IPS DF 6.9 (cell line): ENCODE data around the gene GSTO2.

ENCODE experiments used
- DNase-seq: peaks from one replicate; pipeline ENCODE4 v3.0.0-alpha.2; 2013; ENCODE audit warnings: low read depth, low spot score
- H3K27ac ChIP-seq: one replicate; pipeline ENCODE4 v1.5.1; 2013; ENCODE audit warnings: low read length, control low read depth
- H3K27me3 ChIP-seq: 2 replicates; pipeline ENCODE4 v1.6.1; 2013; ENCODE audit warnings: mild to moderate bottlenecking, low read length; ENCODE audit not compliant: control insufficient read depth, insufficient read depth
- H3K36me3 ChIP-seq: 2 replicates; pipeline ENCODE4 v1.6.1; 2013; ENCODE audit warnings: low read length; ENCODE audit not compliant: control insufficient read depth, insufficient read depth
- H3K4me1 ChIP-seq: 2 replicates; pipeline ENCODE4 v1.6.1; 2013; ENCODE audit warnings: low read length; ENCODE audit not compliant: control insufficient read depth, insufficient read depth
- H3K4me3 ChIP-seq: 2 replicates; pipeline ENCODE4 v1.5.1; 2013; ENCODE audit warnings: mild to moderate bottlenecking, low read length
- H3K9me3 ChIP-seq: 2 replicates; pipeline ENCODE4 v1.6.1; 2013; ENCODE audit warnings: low read length, inconsistent platforms; ENCODE audit not compliant: control insufficient read depth, insufficient read depth
- WGBS: extraction: QIAGEN DNeasy Blood & Tissue Kit; methylation state at CpG from one replicate; pipeline ENCODE4 v1.1.7; 2013; ENCODE audit warnings: mixed read lengths, missing lambda C conversion rate; ENCODE audit not compliant: insufficient read length, insufficient coverage; 5-methylcytosine and 5-hydroxymethylcytosine counted together

GSTO2 gene

DNA sequence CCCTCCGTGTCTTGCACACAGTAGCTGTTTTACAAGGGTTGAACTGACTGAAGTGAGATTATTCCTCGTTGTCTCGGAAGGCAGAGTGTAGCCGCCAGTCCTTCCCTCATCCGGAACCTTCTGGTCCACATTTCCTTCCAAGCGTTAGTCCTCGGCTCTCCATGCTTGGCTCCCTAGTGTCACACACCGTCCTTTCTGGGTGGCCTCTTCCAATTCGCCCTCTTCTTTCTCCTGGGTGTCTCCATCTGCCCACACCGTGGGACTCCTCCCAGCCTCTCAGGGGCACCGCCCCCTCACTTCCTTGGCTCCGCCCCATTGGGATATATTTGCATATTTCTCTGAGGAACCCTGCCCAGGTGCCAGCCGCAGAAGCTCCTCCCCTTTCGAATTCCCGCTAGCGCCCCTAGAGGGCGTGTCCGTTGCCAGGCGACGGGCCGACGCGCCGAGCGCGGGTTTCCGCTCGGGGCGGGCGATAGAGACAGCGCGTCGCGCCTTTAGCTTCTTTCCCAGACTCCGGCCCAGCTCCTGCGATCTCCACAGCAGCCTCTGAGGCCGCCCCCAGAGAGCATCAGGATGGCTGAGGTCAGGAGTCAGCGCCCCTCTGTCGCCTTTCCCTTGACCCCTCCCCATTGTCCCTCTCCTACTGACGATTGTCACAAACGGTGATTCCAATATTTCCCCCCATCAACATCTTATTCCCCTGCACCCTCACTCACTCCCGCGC is 84.5 kb downstream of the GSTO2 start, which contains the start of gene CFAP58:
CFAP58 (plus strand) TSS at position 509 of the 724 bp plus-strand sequence; CDS start at position 574, 65 bp downstream.
- H3K9me3 ChIP-seq = no peaks in the 10 kb centered on the region
- H3K4me1 ChIP-seq = peaks cover 2% of the 10 kb centered on the region; the same call in 1 of the 2 replicates
- peak within 1 kb of the TSS; percentile 16; the same call in 1 of the 2 replicates for H3K4me3 ChIP-seq
- H3K27ac ChIP-seq = no peak within 1 kb of the TSS
- DNase-seq = peak; percentile 89
- no CpG with 5 or more reads among the region's 43 CpGs for WGBS
- peaks cover 5% of the 10 kb centered on the region; the same call in 1 of the 2 replicates for H3K27me3 ChIP-seq
- H3K36me3 ChIP-seq = no peaks in the 10 kb centered on the region
